T47D (cell line): ENCODE measurements around the gene ZNF580.
A peak's percentile ranks its signal among the peaks of the same experiment; 100 is the strongest.

Source experiments
- DNase-seq, 2 experiments: peaks; one replicate each; pipeline versions ENCODE4 v3.0.0 to v3.0.0-alpha.2; 2011 to 2012; ENCODE audit warnings: low read depth in 1 of 2, low spot score in 1 of 2
- JUND ChIP-seq: IDR thresholded peaks from 2 replicates; pipeline ENCODE4 v1.6.1; 2012; ENCODE audit warnings: low read depth
- in situ Hi-C: cut with HindIII; loops from 2 replicates; pipeline ENCODE4 v1.10.0; 2016; ENCODE audit warnings: low sequenced_read_pairs, low pct_unique_long_range_greater_than_20kb

ZNF580 gene

GRCh38 chr19:55669418-55670279, 28.8 kb downstream of the ZNF580 start:
- TF ChIP-seq JUND = no peak
- no peak for DNase-seq
- in situ Hi-C loops = no loop called here

GRCh38 chr19:55670280-55671053, 29.7 kb downstream of the ZNF580 start:
- no peak for DNase-seq
- TF ChIP-seq JUND = no peak
- in situ Hi-C loops = no loop called here

- no peak for TF ChIP-seq JUND
- in situ Hi-C loops = no loop called here
- DNase-seq = no peak
Observed at GRCh38 chr19:55671054-55671378, 30.2 kb downstream of the ZNF580 start.

GRCh38 chr19:55672418-55672817, 31.6 kb downstream of the ZNF580 start:
- in situ Hi-C loops = no loop called here
- no peak for DNase-seq
- TF ChIP-seq JUND = no peak

- no peak for TF ChIP-seq JUND
- in situ Hi-C loops = no loop called here
- DNase-seq = no peak
Observed at GRCh38 chr19:55673465-55673864, 32.7 kb downstream of the ZNF580 start.

- DNase-seq = no peak
- in situ Hi-C loops = no loop called here
- no peak for TF ChIP-seq JUND
Observed at GRCh38 chr19:55673889-55674288, 33.1 kb downstream of the ZNF580 start.

GRCh38 chr19:55674459-55674840, 33.6 kb downstream of the ZNF580 start:
- no peak for DNase-seq
- no peak for TF ChIP-seq JUND
- in situ Hi-C loops = no loop called here

- peak; percentile 91 to 95 for DNase-seq
- in situ Hi-C loops = no loop called here
- no peak for TF ChIP-seq JUND
Observed at GRCh38 chr19:55674841-55675660, 34.2 kb downstream of the ZNF580 start, which contains the start of gene EPN1. Gene EPN1, plus strand, starts transcription at chr19:55675226. Its CDS starts 3,402 bp downstream, at chr19:55678628.

GRCh38 chr19:55675661-55676354, 35.0 kb downstream of the ZNF580 start:
- in situ Hi-C loops = no loop called here
- no peak for TF ChIP-seq JUND
- DNase-seq = no peak

- peak in 1 of 2 experiments; percentile 14 for DNase-seq
- no peak for TF ChIP-seq JUND
- in situ Hi-C loops = no loop called here
Observed at GRCh38 chr19:55676383-55676782, 35.6 kb downstream of the ZNF580 start.

GRCh38 chr19:55676889-55677505, 36.2 kb downstream of the ZNF580 start:
- no peak for TF ChIP-seq JUND
- DNase-seq = no peak

More at GRCh38 chr19:55676889-55677505, 36.2 kb downstream of the ZNF580 start:
- in situ Hi-C loops = no loop called here
